NCI-H146 treated with DMSO at 0.1 percent for 48 hours (cell line): ENCODE results near the gene HOXC11.

Experiments
- DNase-seq: peaks from one replicate; lab custom pipeline; 2025; ENCODE audit not compliant: unreplicated experiment; lab: John Stamatoyannopoulos, UW

The HOXC11 gene

GRCh38 chr12:53973236-53974042 lies 513 bp downstream of the HOXC11 start:
- DNase-seq, result no peak

GRCh38 chr12:53974084-53975063 lies 1.4 kb downstream of the HOXC11 start, which contains the start of gene HOTAIR:
Gene HOTAIR (minus strand): TSS chr12:53974954.
- no peak for DNase-seq

GRCh38 chr12:53975064-53975471 lies 2.1 kb downstream of the HOXC11 start:
- DNase-seq, result no peak

- DNase-seq, result no peak
Observed at GRCh38 chr12:53975479-53976152, 2.7 kb downstream of the HOXC11 start.

- DNase-seq, result no peak
Observed at GRCh38 chr12:53976172-53976822, 3.4 kb downstream of the HOXC11 start.

GRCh38 chr12:53976823-53977595 lies 4.1 kb downstream of the HOXC11 start:
- DNase-seq, result no peak

- no peak for DNase-seq
Observed at GRCh38 chr12:53977596-53978445, 4.9 kb downstream of the HOXC11 start.

GRCh38 chr12:53978477-53979356 lies 5.8 kb downstream of the HOXC11 start:
- DNase-seq, result no peak

- DNase-seq, result no peak
Observed at GRCh38 chr12:53980104-53980801, 7.3 kb downstream of the HOXC11 start.

- DNase-seq, result no peak
Observed at GRCh38 chr12:53980802-53981496, 8.0 kb downstream of the HOXC11 start.

GRCh38 chr12:53981634-53982565 lies 9.0 kb downstream of the HOXC11 start:
- no peak for DNase-seq

- no peak for DNase-seq
Observed at GRCh38 chr12:53982648-53983567, 10.0 kb downstream of the HOXC11 start.

GRCh38 chr12:53983568-53983949 lies 10.6 kb downstream of the HOXC11 start:
- no peak for DNase-seq

- DNase-seq, result no peak
Observed at GRCh38 chr12:53983950-53984572, 11.1 kb downstream of the HOXC11 start.
